Stimulated activated effector memory CD8-positive, alpha-beta T cell treated with anti-CD3 and anti-CD28 coated beads, Interleukin-12 subunit alpha, Interleukin-12 subunit beta, amount 100 ng/mL, for 72 hours (primary cell): Measurements from ENCODE around the gene SIN3A.

Experiments
- ATAC-seq: fragments of 150-1000 bp; cut with Tn5 transposase; 2 replicates; pipeline ENCODE4 v1.10.0; 2021
- DNase-seq, 2 donors: peaks; one replicate each; pipeline ENCODE4 v3.0.0; 2021 to 2022; ENCODE audit warnings: low spot score in 2 of 2
- H3K27ac Mint-ChIP-seq: one replicate; pipeline ENCODE4 v1.8.0; 2022; ENCODE audit warnings: mild to moderate bottlenecking, mixed read lengths
- H3K36me3 Mint-ChIP-seq: one replicate; pipeline ENCODE4 v1.8.0; 2022; ENCODE audit warnings: mild to moderate bottlenecking, mixed read lengths
- H3K4me1 Mint-ChIP-seq: one replicate; pipeline ENCODE4 v1.8.0; 2022; ENCODE audit warnings: mixed read lengths
- H3K4me3 Mint-ChIP-seq: one replicate; pipeline ENCODE4 v1.8.0; 2022; ENCODE audit warnings: mild to moderate bottlenecking, mixed read lengths
- H3K9me3 Mint-ChIP-seq: one replicate; pipeline ENCODE4 v1.8.0; 2022; ENCODE audit warnings: mixed read lengths

Gene SIN3A

GRCh38 chr15:75371486-75371885 lies 80.0 kb downstream of the SIN3A start:
- no peak for ATAC-seq
- DNase-seq = no peak
- H3K27ac Mint-ChIP-seq = peak overlapping the region; percentile 14
- H3K4me3 Mint-ChIP-seq = no peak overlapping the region
- H3K4me1 Mint-ChIP-seq = peaks cover 16% of the 10 kb centered on the region
- H3K9me3 Mint-ChIP-seq = no peaks in the 10 kb centered on the region
- peaks cover 88% of the 10 kb centered on the region for H3K36me3 Mint-ChIP-seq

- DNase-seq (no peak), ATAC-seq (no peak)
- Mint-ChIP-seq H3K4me1 (peaks cover 16% of the 10 kb centered on the region), H3K9me3 (no peaks in the 10 kb centered on the region), H3K36me3 (peaks cover 86% of the 10 kb centered on the region), H3K27ac (peak overlapping the region; percentile 93), H3K4me3 (peak overlapping the region; percentile 89)
Observed at GRCh38 chr15:75369897-75370581, 81.5 kb downstream of the SIN3A start.

GRCh38 chr15:75368689-75369239 lies 82.7 kb downstream of the SIN3A start:
- peak; percentile 4 for ATAC-seq
- DNase-seq = no peak
- peaks cover 16% of the 10 kb centered on the region for H3K4me1 Mint-ChIP-seq
- H3K4me3 Mint-ChIP-seq = peak overlapping the region; percentile 89
- peak overlapping the region; percentile 93 for H3K27ac Mint-ChIP-seq
- H3K9me3 Mint-ChIP-seq = no peaks in the 10 kb centered on the region
- H3K36me3 Mint-ChIP-seq = peaks cover 86% of the 10 kb centered on the region

- peak; percentile 89 to 96 for DNase-seq
- Mint-ChIP-seq H3K9me3 (no peaks in the 10 kb centered on the region), H3K4me1 (peaks cover 16% of the 10 kb centered on the region), H3K4me3 (peak within 1 kb of the TSS; percentile 89), H3K27ac (peak within 1 kb of the TSS; percentile 93), H3K36me3 (peaks cover 86% of the 10 kb centered on the region)
- peak; percentile 93 for ATAC-seq
Observed at GRCh38 chr15:75367913-75368688, 83.4 kb downstream of the SIN3A start, which contains the start of gene MAN2C1. TSS of gene MAN2C1 (minus strand) at chr15:75368607. CDS start at chr15:75368583, 24 bp downstream.

GRCh38 chr15:75367406-75367912 lies 84.0 kb downstream of the SIN3A start:
- H3K27ac Mint-ChIP-seq = peak overlapping the region; percentile 93
- DNase-seq (no peak), ATAC-seq (no peak)
- peaks cover 83% of the 10 kb centered on the region for H3K36me3 Mint-ChIP-seq
- H3K9me3 Mint-ChIP-seq = no peaks in the 10 kb centered on the region
- H3K4me3 Mint-ChIP-seq = peak overlapping the region; percentile 89
- H3K4me1 Mint-ChIP-seq = peaks cover 16% of the 10 kb centered on the region

GRCh38 chr15:75367006-75367405 lies 84.5 kb downstream of the SIN3A start:
- peak overlapping the region; percentile 93 for H3K27ac Mint-ChIP-seq
- no peaks in the 10 kb centered on the region for H3K9me3 Mint-ChIP-seq
- H3K4me1 Mint-ChIP-seq = peaks cover 16% of the 10 kb centered on the region
- peak overlapping the region; percentile 89 for H3K4me3 Mint-ChIP-seq
- ATAC-seq (no peak), DNase-seq (no peak)
- H3K36me3 Mint-ChIP-seq = peaks cover 79% of the 10 kb centered on the region

- Mint-ChIP-seq H3K36me3 (peaks cover 75% of the 10 kb centered on the region), H3K4me1 (peaks cover 16% of the 10 kb centered on the region), H3K4me3 (no peak overlapping the region), H3K27ac (peak overlapping the region; percentile 93), H3K9me3 (no peaks in the 10 kb centered on the region)
- ATAC-seq = no peak
- no peak for DNase-seq
Observed at GRCh38 chr15:75366163-75366562, 85.3 kb downstream of the SIN3A start.

- H3K9me3 Mint-ChIP-seq = no peaks in the 10 kb centered on the region
- H3K27ac Mint-ChIP-seq = no peak overlapping the region
- H3K36me3 Mint-ChIP-seq = peaks cover 72% of the 10 kb centered on the region
- no peak overlapping the region for H3K4me3 Mint-ChIP-seq
- peaks cover 20% of the 10 kb centered on the region for H3K4me1 Mint-ChIP-seq
- DNase-seq (no peak), ATAC-seq (no peak)
Observed at GRCh38 chr15:75364881-75365280, 86.6 kb downstream of the SIN3A start.

- H3K27ac Mint-ChIP-seq = no peak overlapping the region
- H3K4me3 Mint-ChIP-seq = no peak overlapping the region
- H3K4me1 Mint-ChIP-seq = peaks cover 9% of the 10 kb centered on the region
- no peaks in the 10 kb centered on the region for H3K9me3 Mint-ChIP-seq
- H3K36me3 Mint-ChIP-seq = peaks cover 74% of the 10 kb centered on the region
- ATAC-seq (no peak), DNase-seq (no peak)
Observed at GRCh38 chr15:75363786-75364185, 87.7 kb downstream of the SIN3A start.

GRCh38 chr15:75362642-75363249 lies 88.7 kb downstream of the SIN3A start:
- ATAC-seq (no peak), DNase-seq (no peak)
- Mint-ChIP-seq H3K4me1 (peaks cover 6% of the 10 kb centered on the region), H3K9me3 (no peaks in the 10 kb centered on the region), H3K36me3 (peaks cover 73% of the 10 kb centered on the region), H3K27ac (no peak overlapping the region), H3K4me3 (no peak overlapping the region)

- no peak overlapping the region for H3K27ac Mint-ChIP-seq
- no peaks in the 10 kb centered on the region for H3K9me3 Mint-ChIP-seq
- DNase-seq (no peak), ATAC-seq (no peak)
- peaks cover 6% of the 10 kb centered on the region for H3K4me1 Mint-ChIP-seq
- H3K4me3 Mint-ChIP-seq = no peak overlapping the region
- H3K36me3 Mint-ChIP-seq = peaks cover 73% of the 10 kb centered on the region
Observed at GRCh38 chr15:75361989-75362641, 89.4 kb downstream of the SIN3A start.

GRCh38 chr15:75361361-75361988 lies 90.0 kb downstream of the SIN3A start:
- peaks cover 78% of the 10 kb centered on the region for H3K36me3 Mint-ChIP-seq
- H3K4me1 Mint-ChIP-seq = peaks cover 6% of the 10 kb centered on the region
- no peak for DNase-seq
- H3K27ac Mint-ChIP-seq = peak overlapping the region; percentile 14
- no peak overlapping the region for H3K4me3 Mint-ChIP-seq
- no peaks in the 10 kb centered on the region for H3K9me3 Mint-ChIP-seq
- no peak for ATAC-seq

- peak overlapping the region; percentile 14 for H3K27ac Mint-ChIP-seq
- H3K36me3 Mint-ChIP-seq = peaks cover 79% of the 10 kb centered on the region
- ATAC-seq (no peak), DNase-seq (no peak)
- peaks cover 6% of the 10 kb centered on the region for H3K4me1 Mint-ChIP-seq
- H3K4me3 Mint-ChIP-seq = no peak overlapping the region
- no peaks in the 10 kb centered on the region for H3K9me3 Mint-ChIP-seq
Observed at GRCh38 chr15:75360856-75361255, 90.6 kb downstream of the SIN3A start.

- peaks cover 79% of the 10 kb centered on the region for H3K36me3 Mint-ChIP-seq
- H3K9me3 Mint-ChIP-seq = no peaks in the 10 kb centered on the region
- no peak overlapping the region for H3K4me3 Mint-ChIP-seq
- ATAC-seq (peak; percentile 30), DNase-seq (no peak)
- H3K4me1 Mint-ChIP-seq = peaks cover 6% of the 10 kb centered on the region
- peak overlapping the region; percentile 14 for H3K27ac Mint-ChIP-seq
Observed at GRCh38 chr15:75360391-75360790, 91.1 kb downstream of the SIN3A start.
